ENCODE data around the gene CDKAL1.

DNA sequence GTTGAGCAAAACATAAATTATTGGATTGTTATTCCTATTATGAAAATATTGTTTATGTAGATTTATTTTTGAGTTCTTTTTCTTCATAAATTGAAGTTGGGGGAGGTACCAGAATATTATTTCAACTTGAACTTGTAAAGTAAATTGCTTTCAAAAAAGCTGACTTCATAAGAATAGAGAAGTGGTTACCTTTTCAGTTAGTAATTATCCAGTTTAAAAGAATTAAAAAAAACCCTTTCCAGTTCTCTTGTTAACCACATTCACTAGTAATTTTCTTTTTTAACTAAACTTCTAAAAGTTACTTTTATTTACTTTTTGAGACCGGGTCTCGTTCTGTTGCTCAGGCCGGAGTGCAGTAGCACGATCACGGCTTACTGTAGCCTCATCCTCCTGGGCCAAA is 124.3 kb downstream of the CDKAL1 start:
- TF ChIP-seq SUZ12 (IDR thresholded peaks at IDR 0.05) (no peak), FOXK2 (IDR thresholded peaks at IDR 0.05) (no peak), TARDBP (IDR thresholded peaks at IDR 0.05) (no peak), ZNF384 (IDR thresholded peaks at IDR 0.05) (no peak), CTBP1 (IDR thresholded peaks at IDR 0.05; ENCODE audit: borderline replicate concordance) (no peak), ELF4 (IDR thresholded peaks at IDR 0.05) (no peak), BHLHE40 (IDR thresholded peaks at IDR 0.05; ENCODE audit: borderline replicate concordance) (no peak), SP1 (IDR thresholded peaks at IDR 0.05) (no peak), FOXM1 (IDR thresholded peaks at IDR 0.05; ENCODE audit: borderline replicate concordance) (no peak), L3MBTL2 (conservative IDR thresholded peaks at IDR 0.05) (no peak), ARNT (IDR thresholded peaks at IDR 0.05) (no peak)
